HEK293 (cell line): ENCODE measurements around the gene OBP2B.
"Not testable (repeated sequence)": the region's sequence is repeated elsewhere in the genome, so short reads cannot be mapped to it uniquely, and the experiment has no call there.

ENCODE experiments used
- CTCF ChIA-PET: fragments of 350-600 bp; formaldehyde crosslinking; extraction: SDS; loops from one replicate; lab custom pipeline; 2021; ENCODE audit warnings: antibody characterized with exemption; lab: Yijun Ruan, JAX
- POLR2A ChIA-PET: fragments of 300-600 bp; formaldehyde crosslinking; extraction: SDS; loops from one replicate; lab custom pipeline; 2020; ENCODE audit warnings: antibody characterized with exemption, inconsistent platforms; lab: Yijun Ruan, JAX
- H3K27ac ChIP-seq: fragments of 200-500 bp; sonication (Bioruptor generic); 2 replicates; pipeline ENCODE4 v1.5.1; 2014; ENCODE audit warnings: low read depth, low read length, control low read depth, inconsistent platforms; ENCODE audit errors: extremely low read depth
- H3K36me3 ChIP-seq, 2 experiments: fragments of 200-500 bp in 1 of 2; sonication (Bioruptor generic) in 1 of 2; 1 replicate in 1 of 2; 2 replicates in 1 of 2; pipeline ENCODE4 v1.5.1; 2014 to 2017; ENCODE audit warnings: inconsistent platforms in 2 of 2, low read length in 2 of 2; ENCODE audit not compliant: control insufficient read depth in 2 of 2, insufficient read depth in 1 of 2
- H3K4me1 ChIP-seq: fragments of 200-500 bp; sonication (Bioruptor generic); 2 replicates; pipeline ENCODE4 v1.5.1; 2014; ENCODE audit warnings: mild to moderate bottlenecking, low read length, inconsistent platforms; ENCODE audit not compliant: control insufficient read depth, insufficient read depth
- H3K4me3 ChIP-seq: 2 replicates; pipeline ENCODE4 v1.5.1; 2011; ENCODE audit warnings: low read depth, mild to moderate bottlenecking, control low read depth, low read length, moderate library complexity
- H3K9me3 ChIP-seq: fragments of 200-500 bp; sonication (Bioruptor generic); 2 replicates; pipeline ENCODE4 v1.5.1; 2014; ENCODE audit warnings: low read depth, low read length, inconsistent platforms; ENCODE audit not compliant: control insufficient read depth, insufficient read depth
- EGR2 ChIP-seq: fragments of 450-650 bp; formaldehyde crosslinking; IDR thresholded peaks from 2 replicates; pipeline ENCODE4 v1.5.1; 2016; ENCODE audit warnings: low read depth, missing biosample characterization, missing genetic modification characterization
- KLF16 ChIP-seq: fragments of 450-650 bp; formaldehyde crosslinking; IDR thresholded peaks from 2 replicates; pipeline ENCODE4 v1.5.1; 2017; ENCODE audit warnings: missing biosample characterization, missing genetic modification characterization
- KLF7 ChIP-seq: fragments of 450-650 bp; formaldehyde crosslinking; IDR thresholded peaks from 2 replicates; pipeline ENCODE4 v1.5.1; 2016; ENCODE audit warnings: missing biosample characterization, missing genetic modification characterization, borderline replicate concordance
- KLF9 ChIP-seq: fragments of 450-650 bp; formaldehyde crosslinking; IDR thresholded peaks from 2 replicates; pipeline ENCODE4 v1.5.1; 2016; ENCODE audit warnings: missing biosample characterization, missing genetic modification characterization, low read depth
- MZF1 ChIP-seq: fragments of 450-650 bp; formaldehyde crosslinking; IDR thresholded peaks from 2 replicates; pipeline ENCODE4 v1.5.1; 2017; ENCODE audit warnings: missing biosample characterization, missing genetic modification characterization, borderline replicate concordance
- PRDM1 ChIP-seq: fragments of 450-650 bp; formaldehyde crosslinking; IDR thresholded peaks from 2 replicates; pipeline ENCODE4; 2016; ENCODE audit warnings: missing biosample characterization, missing genetic modification characterization
- REPIN1 ChIP-seq: fragments of 450-650 bp; formaldehyde crosslinking; IDR thresholded peaks from 2 replicates; pipeline ENCODE4 v1.5.1; 2017; ENCODE audit warnings: missing biosample characterization, missing genetic modification characterization, low read depth
- SP7 ChIP-seq: fragments of 450-650 bp; formaldehyde crosslinking; IDR thresholded peaks from 2 replicates; pipeline ENCODE4 v1.5.1; 2016; ENCODE audit warnings: missing biosample characterization, missing genetic modification characterization
- YY1 ChIP-seq: fragments of 450-650 bp; formaldehyde crosslinking; IDR thresholded peaks from 2 replicates; pipeline ENCODE4 v1.5.1; 2018; ENCODE audit warnings: missing biosample characterization, missing genetic modification characterization
- ZBTB20 ChIP-seq: fragments of 450-650 bp; formaldehyde crosslinking; IDR thresholded peaks from 2 replicates; pipeline ENCODE4 v1.5.1; 2016; ENCODE audit warnings: missing biosample characterization, missing genetic modification characterization
- ZFHX2 ChIP-seq: fragments of 450-650 bp; formaldehyde crosslinking; conservative IDR thresholded peaks from 2 replicates; pipeline ENCODE4 v1.5.1; 2016; ENCODE audit warnings: missing biosample characterization, missing genetic modification characterization
- ZNF112 ChIP-seq: fragments of 450-650 bp; formaldehyde crosslinking; IDR thresholded peaks from 2 replicates; pipeline ENCODE4 v1.5.0; 2017; ENCODE audit warnings: missing biosample characterization, missing genetic modification characterization
- ZNF146 ChIP-seq: fragments of 450-650 bp; formaldehyde crosslinking; IDR thresholded peaks from 2 replicates; pipeline ENCODE4 v1.5.1; 2016; ENCODE audit warnings: missing biosample characterization, missing genetic modification characterization
- ZNF157 ChIP-seq: fragments of 450-650 bp; formaldehyde crosslinking; IDR thresholded peaks from 2 replicates; pipeline ENCODE4 v1.5.1; 2016; ENCODE audit warnings: missing biosample characterization, missing genetic modification characterization
- ZNF175 ChIP-seq: fragments of 450-650 bp; formaldehyde crosslinking; IDR thresholded peaks from 2 replicates; pipeline ENCODE4 v1.5.1; 2016; ENCODE audit warnings: missing biosample characterization, missing genetic modification characterization
- ZNF19 ChIP-seq: fragments of 450-650 bp; formaldehyde crosslinking; IDR thresholded peaks from 2 replicates; pipeline ENCODE4; 2016; ENCODE audit warnings: missing biosample characterization, missing genetic modification characterization, low read depth
- ZNF214 ChIP-seq: fragments of 450-650 bp; formaldehyde crosslinking; IDR thresholded peaks from 2 replicates; pipeline ENCODE4 v1.5.1; 2017; ENCODE audit warnings: missing biosample characterization, mild to moderate bottlenecking, missing genetic modification characterization, borderline replicate concordance
- ZNF221 ChIP-seq: fragments of 450-650 bp; formaldehyde crosslinking; IDR thresholded peaks from 2 replicates; pipeline ENCODE4 v1.5.1; 2017; ENCODE audit warnings: missing biosample characterization, missing genetic modification characterization, borderline replicate concordance
- ZNF248 ChIP-seq: fragments of 450-650 bp; formaldehyde crosslinking; IDR thresholded peaks from 2 replicates; pipeline ENCODE4 v1.5.1; 2017; ENCODE audit warnings: missing biosample characterization, missing genetic modification characterization
- ZNF266 ChIP-seq: fragments of 450-650 bp; formaldehyde crosslinking; IDR thresholded peaks from 2 replicates; pipeline ENCODE4 v1.5.1; 2016; ENCODE audit warnings: missing biosample characterization, missing genetic modification characterization, low read depth
- ZNF311 ChIP-seq: fragments of 450-650 bp; formaldehyde crosslinking; IDR thresholded peaks from 2 replicates; pipeline ENCODE4 v1.5.1; 2017; ENCODE audit warnings: missing biosample characterization, missing genetic modification characterization, borderline replicate concordance
- ZNF555 ChIP-seq: fragments of 450-650 bp; formaldehyde crosslinking; conservative IDR thresholded peaks from 2 replicates; pipeline ENCODE4 v1.5.1; 2017; ENCODE audit warnings: missing biosample characterization, mild to moderate bottlenecking, missing genetic modification characterization, inconsistent platforms
- TF ChIP-seq, protein P1 (sequence below): fragments of 450-650 bp; formaldehyde crosslinking; IDR thresholded peaks from 2 replicates; pipeline ENCODE4 v1.5.1; 2017; ENCODE audit warnings: missing biosample characterization, missing genetic modification characterization
- TF ChIP-seq, protein P2 (sequence below): fragments of 450-650 bp; formaldehyde crosslinking; IDR thresholded peaks from 2 replicates; pipeline ENCODE4 v1.5.1; 2016; ENCODE audit warnings: missing biosample characterization, missing genetic modification characterization
- TF ChIP-seq, protein P3 (sequence below): fragments of 450-650 bp; formaldehyde crosslinking; IDR thresholded peaks from 2 replicates; pipeline ENCODE4 v1.5.1; 2016; ENCODE audit warnings: missing biosample characterization, missing genetic modification characterization
- TF ChIP-seq, protein P4 (sequence below): fragments of 450-650 bp; formaldehyde crosslinking; IDR thresholded peaks from 2 replicates; pipeline ENCODE4 v1.5.0; 2017; ENCODE audit warnings: missing biosample characterization, missing genetic modification characterization, borderline replicate concordance

OBP2B gene

DNA sequence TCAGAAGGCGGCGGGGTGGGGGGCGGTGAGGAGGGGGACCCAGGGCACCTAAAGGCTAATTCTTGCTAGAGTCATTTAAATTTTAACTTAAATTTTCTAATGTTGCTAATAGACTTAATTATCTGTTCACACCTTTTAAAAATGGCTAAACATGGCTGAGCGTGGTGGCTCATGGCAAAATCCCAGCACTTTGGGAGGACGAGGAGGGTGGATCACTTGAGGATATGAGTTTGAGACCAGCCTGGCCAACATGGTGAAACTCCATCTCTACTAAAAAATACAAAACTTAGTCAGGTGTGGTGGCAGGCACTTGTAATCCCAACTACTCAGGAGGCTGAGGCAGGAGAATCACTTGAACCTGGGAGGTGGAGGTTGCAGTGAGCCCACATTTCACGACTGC lies 42.2 kb upstream of the OBP2B start:
- H3K4me1 ChIP-seq, H3K4me3 ChIP-seq, H3K9me3 ChIP-seq, H3K36me3 ChIP-seq, POLR2A ChIA-PET, H3K27ac ChIP-seq: not testable (repeated sequence)
- CTCF ChIA-PET = interaction anchor here (0.6 to 1.9 kb wide), 4 partner anchors 12 to 107 kb away, joined by 3 to 6 read pairs (median 4); no protein-coding TSS in a partner anchor

DNA sequence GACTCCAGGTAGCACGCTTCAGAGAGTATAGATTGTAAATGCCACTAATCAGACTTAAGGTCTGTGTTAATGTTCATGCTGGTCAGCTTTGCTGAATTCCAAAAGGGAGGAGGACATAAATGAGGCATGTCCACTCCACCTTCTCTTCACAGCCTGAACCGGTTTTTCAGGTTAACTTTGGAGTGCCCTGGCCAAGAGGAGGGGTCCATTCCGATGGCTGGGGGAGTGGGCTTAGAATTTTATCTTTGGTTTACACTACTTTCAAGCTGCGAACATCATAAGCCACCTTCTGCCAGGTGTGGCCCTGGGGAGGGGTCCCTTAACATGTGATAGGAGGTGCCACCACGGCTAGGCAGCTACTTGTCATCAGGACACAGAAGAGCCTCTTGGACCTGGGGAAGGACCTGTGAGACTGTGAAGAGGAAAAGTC lies 41.7 kb upstream of the OBP2B start:
- H3K9me3 ChIP-seq = no peaks in the 10 kb centered on the region
- H3K27ac ChIP-seq = no peak overlapping the region
- POLR2A ChIA-PET = no interaction called here
- H3K36me3 ChIP-seq = no peaks in the 10 kb centered on the region
- H3K4me1 ChIP-seq = no peaks in the 10 kb centered on the region
- no peak overlapping the region for H3K4me3 ChIP-seq
- TF ChIP-seq, protein P1, sequence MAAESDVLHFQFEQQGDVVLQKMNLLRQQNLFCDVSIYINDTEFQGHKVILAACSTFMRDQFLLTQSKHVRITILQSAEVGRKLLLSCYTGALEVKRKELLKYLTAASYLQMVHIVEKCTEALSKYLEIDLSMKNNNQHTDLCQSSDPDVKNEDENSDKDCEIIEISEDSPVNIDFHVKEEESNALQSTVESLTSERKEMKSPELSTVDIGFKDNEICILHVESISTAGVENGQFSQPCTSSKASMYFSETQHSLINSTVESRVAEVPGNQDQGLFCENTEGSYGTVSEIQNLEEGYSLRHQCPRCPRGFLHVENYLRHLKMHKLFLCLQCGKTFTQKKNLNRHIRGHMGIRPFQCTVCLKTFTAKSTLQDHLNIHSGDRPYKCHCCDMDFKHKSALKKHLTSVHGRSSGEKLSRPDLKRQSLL (tag by site-specific recombination) = no peak
- TF ChIP-seq MZF1 (tag by site-specific recombination) = no peak
- TF ChIP-seq PRDM1 (tag by site-specific recombination) = no peak
- TF ChIP-seq ZNF214 (tag by site-specific recombination) = no peak
- TF ChIP-seq ZNF112 (tag by site-specific recombination) = no peak
- TF ChIP-seq, protein P2, sequence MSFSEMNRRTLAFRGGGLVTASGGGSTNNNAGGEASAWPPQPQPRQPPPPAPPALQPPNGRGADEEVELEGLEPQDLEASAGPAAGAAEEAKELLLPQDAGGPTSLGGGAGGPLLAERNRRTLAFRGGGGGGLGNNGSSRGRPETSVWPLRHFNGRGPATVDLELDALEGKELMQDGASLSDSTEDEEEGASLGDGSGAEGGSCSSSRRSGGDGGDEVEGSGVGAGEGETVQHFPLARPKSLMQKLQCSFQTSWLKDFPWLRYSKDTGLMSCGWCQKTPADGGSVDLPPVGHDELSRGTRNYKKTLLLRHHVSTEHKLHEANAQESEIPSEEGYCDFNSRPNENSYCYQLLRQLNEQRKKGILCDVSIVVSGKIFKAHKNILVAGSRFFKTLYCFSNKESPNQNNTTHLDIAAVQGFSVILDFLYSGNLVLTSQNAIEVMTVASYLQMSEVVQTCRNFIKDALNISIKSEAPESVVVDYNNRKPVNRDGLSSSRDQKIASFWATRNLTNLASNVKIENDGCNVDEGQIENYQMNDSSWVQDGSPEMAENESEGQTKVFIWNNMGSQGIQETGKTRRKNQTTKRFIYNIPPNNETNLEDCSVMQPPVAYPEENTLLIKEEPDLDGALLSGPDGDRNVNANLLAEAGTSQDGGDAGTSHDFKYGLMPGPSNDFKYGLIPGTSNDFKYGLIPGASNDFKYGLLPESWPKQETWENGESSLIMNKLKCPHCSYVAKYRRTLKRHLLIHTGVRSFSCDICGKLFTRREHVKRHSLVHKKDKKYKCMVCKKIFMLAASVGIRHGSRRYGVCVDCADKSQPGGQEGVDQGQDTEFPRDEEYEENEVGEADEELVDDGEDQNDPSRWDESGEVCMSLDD (tag by site-specific recombination) = no peak
- no peak for TF ChIP-seq ZNF248 (tag by site-specific recombination)
- TF ChIP-seq, protein P3, sequence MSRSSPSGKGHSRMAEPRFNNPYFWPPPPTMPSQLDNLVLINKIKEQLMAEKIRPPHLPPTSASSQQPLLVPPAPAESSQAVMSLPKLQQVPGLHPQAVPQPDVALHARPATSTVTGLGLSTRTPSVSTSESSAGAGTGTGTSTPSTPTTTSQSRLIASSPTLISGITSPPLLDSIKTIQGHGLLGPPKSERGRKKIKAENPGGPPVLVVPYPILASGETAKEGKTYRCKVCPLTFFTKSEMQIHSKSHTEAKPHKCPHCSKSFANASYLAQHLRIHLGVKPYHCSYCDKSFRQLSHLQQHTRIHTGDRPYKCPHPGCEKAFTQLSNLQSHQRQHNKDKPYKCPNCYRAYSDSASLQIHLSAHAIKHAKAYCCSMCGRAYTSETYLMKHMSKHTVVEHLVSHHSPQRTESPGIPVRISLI = no peak
- no peak for TF ChIP-seq ZNF266 (tag by site-specific recombination)
- no peak for TF ChIP-seq ZNF19 (tag by site-specific recombination)
- TF ChIP-seq, all 188 proteins: peak for 0
- CTCF ChIA-PET = interaction anchor here (0.6 to 1.2 kb wide), 3 partner anchors 12 to 107 kb away, joined by 3 to 5 read pairs (median 4); no protein-coding TSS in a partner anchor

DNA sequence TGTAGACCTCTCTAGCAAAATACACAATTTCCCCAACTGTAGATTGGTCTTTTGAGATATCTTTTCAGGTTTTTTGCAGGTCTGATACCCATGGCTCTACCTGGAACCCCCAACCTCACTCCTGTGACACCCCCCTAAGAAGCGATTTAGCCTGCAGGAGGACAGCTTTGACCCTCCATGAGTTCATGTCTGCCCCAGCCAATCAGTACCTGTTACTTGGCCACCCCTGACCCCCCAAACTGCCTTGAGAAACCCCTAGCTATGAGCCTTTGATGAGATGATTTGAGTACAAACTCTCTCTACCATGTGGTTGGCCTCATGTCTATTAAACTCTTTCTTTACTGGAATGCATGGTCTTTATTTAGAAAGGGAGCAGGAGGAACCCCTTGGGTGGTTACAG lies 40.3 kb upstream of the OBP2B start:
- H3K4me1 ChIP-seq = no peaks in the 10 kb centered on the region
- ChIA-PET CTCF (interaction anchor here (1.4 to 3.1 kb wide), 2 partner anchors 10 to 61 kb away, joined by 3 to 21 read pairs; no protein-coding TSS in a partner anchor), POLR2A (no interaction called here)
- no peak overlapping the region for H3K27ac ChIP-seq
- no peaks in the 10 kb centered on the region for H3K9me3 ChIP-seq
- no peaks in the 10 kb centered on the region for H3K36me3 ChIP-seq
- H3K4me3 ChIP-seq = no peak overlapping the region
- TF ChIP-seq ZNF221 (tag by site-specific recombination) = no peak
- TF ChIP-seq KLF9 (tag by site-specific recombination) = no peak
- TF ChIP-seq YY1 (tag by site-specific recombination) = no peak
- TF ChIP-seq ZNF157 (tag by site-specific recombination) = no peak
- no peak for TF ChIP-seq ZNF146 (tag by site-specific recombination)
- no peak for TF ChIP-seq ZNF311 (tag by site-specific recombination)
- TF ChIP-seq EGR2 (tag by site-specific recombination) = no peak
- no peak for TF ChIP-seq REPIN1 (tag by site-specific recombination)
- no peak for TF ChIP-seq ZFHX2 (tag by site-specific recombination)
- TF ChIP-seq KLF16 (tag by site-specific recombination) = no peak
- TF ChIP-seq ZBTB20 = no peak
- TF ChIP-seq ZNF175 (tag by site-specific recombination) = no peak
- TF ChIP-seq KLF7 = no peak
- TF ChIP-seq, protein P4, sequence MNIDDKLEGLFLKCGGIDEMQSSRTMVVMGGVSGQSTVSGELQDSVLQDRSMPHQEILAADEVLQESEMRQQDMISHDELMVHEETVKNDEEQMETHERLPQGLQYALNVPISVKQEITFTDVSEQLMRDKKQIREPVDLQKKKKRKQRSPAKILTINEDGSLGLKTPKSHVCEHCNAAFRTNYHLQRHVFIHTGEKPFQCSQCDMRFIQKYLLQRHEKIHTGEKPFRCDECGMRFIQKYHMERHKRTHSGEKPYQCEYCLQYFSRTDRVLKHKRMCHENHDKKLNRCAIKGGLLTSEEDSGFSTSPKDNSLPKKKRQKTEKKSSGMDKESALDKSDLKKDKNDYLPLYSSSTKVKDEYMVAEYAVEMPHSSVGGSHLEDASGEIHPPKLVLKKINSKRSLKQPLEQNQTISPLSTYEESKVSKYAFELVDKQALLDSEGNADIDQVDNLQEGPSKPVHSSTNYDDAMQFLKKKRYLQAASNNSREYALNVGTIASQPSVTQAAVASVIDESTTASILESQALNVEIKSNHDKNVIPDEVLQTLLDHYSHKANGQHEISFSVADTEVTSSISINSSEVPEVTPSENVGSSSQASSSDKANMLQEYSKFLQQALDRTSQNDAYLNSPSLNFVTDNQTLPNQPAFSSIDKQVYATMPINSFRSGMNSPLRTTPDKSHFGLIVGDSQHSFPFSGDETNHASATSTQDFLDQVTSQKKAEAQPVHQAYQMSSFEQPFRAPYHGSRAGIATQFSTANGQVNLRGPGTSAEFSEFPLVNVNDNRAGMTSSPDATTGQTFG (tag by site-specific recombination) = no peak
- TF ChIP-seq ZNF555 (tag by site-specific recombination) = no peak
- no peak for TF ChIP-seq SP7 (tag by site-specific recombination)
